Measurements from ENCODE around the gene PIM1. TPM values are rescaled to one million over a fixed set of nuclear protein-coding genes. Genes with fewer than 3 reads are reported as not detected.

PIM1 gene
- total RNA-seq, 2 donors from 2014 or later, result 15.6 to 26.2 TPM

- Histone ChIP-seq H3K36me3 (no peaks in the 10 kb centered on the region), H3K9ac (ENCODE audit: low read depth in 2 of 2, low read length in 2 of 2) (no peak overlapping the region), H3K27me3 (no peaks in the 10 kb centered on the region), H3K9me3 (no peaks in the 10 kb centered on the region), H3K4me3 (no peak overlapping the region), H3K4me1 (no peaks in the 10 kb centered on the region), H3K27ac (no peak overlapping the region)
- TF ChIP-seq CTCF (IDR thresholded peaks at IDR 0.05), result no peak
- intact Hi-C loops (cut with DNase I), result no loop called here
- DNase-seq, result no peak
Measured at GRCh38 chr6:37218511-37218910, 48.6 kb downstream of the PIM1 start.

GRCh38 chr6:37221585-37222124 lies 51.7 kb downstream of the PIM1 start:
- no peaks in the 10 kb centered on the region for H3K36me3 ChIP-seq
- intact Hi-C loops (cut with DNase I), result no loop called here
- H3K27me3 ChIP-seq, result no peaks in the 10 kb centered on the region
- H3K27ac ChIP-seq, result peak overlapping the region; percentile 32
- TF ChIP-seq CTCF (IDR thresholded peaks at IDR 0.05), result no peak
- H3K4me1 ChIP-seq, result no peaks in the 10 kb centered on the region
- H3K9me3 ChIP-seq, result no peaks in the 10 kb centered on the region
- DNase-seq, result no peak
- peak overlapping the region; percentile 46 for H3K4me3 ChIP-seq
- H3K9ac ChIP-seq (ENCODE audit: low read depth in 2 of 2, low read length in 2 of 2), result peak overlapping the region in 1 of 2 donors; percentile 68

- intact Hi-C loops (cut with DNase I), result no loop called here
- Histone ChIP-seq H3K27ac (peak overlapping the region; percentile 32), H3K27me3 (no peaks in the 10 kb centered on the region), H3K9me3 (no peaks in the 10 kb centered on the region), H3K4me1 (no peaks in the 10 kb centered on the region), H3K36me3 (no peaks in the 10 kb centered on the region), H3K4me3 (peak overlapping the region; percentile 46), H3K9ac (ENCODE audit: low read depth in 2 of 2, low read length in 2 of 2) (peak overlapping the region; percentile 57 to 68)
- DNase-seq, result peak; percentile 86
- no peak for TF ChIP-seq CTCF (IDR thresholded peaks at IDR 0.05)
Measured at GRCh38 chr6:37222125-37222967, 52.4 kb downstream of the PIM1 start.

- no peaks in the 10 kb centered on the region for H3K27me3 ChIP-seq
- H3K4me3 ChIP-seq, result peak overlapping the region; percentile 46
- H3K27ac ChIP-seq, result peak overlapping the region; percentile 32
- no peaks in the 10 kb centered on the region for H3K9me3 ChIP-seq
- DNase-seq, result no peak
- H3K9ac ChIP-seq (ENCODE audit: low read depth in 2 of 2, low read length in 2 of 2), result peak overlapping the region in 1 of 2 donors; percentile 68
- no peaks in the 10 kb centered on the region for H3K4me1 ChIP-seq
- H3K36me3 ChIP-seq, result no peaks in the 10 kb centered on the region
- intact Hi-C loops (cut with DNase I), result no loop called here
- TF ChIP-seq CTCF (IDR thresholded peaks at IDR 0.05), result no peak
Measured at GRCh38 chr6:37222992-37223391, 53.0 kb downstream of the PIM1 start.

Other genes with a start within 250 kb of the PIM1 start
- gene PI16, start 215.4 kb upstream of the PIM1 start, total RNA-seq, result 1 to 10 TPM; 1.2 to 2.6 TPM
- gene MTCH1, start 184.0 kb upstream of the PIM1 start, total RNA-seq, result 100 to 1,000 TPM; 160 to 197 TPM
- gene FGD2, start 164.5 kb upstream of the PIM1 start, total RNA-seq, result 1 to 10 TPM; 3.6 to 3.8 TPM
- gene TBC1D22B, start 87.6 kb downstream of the PIM1 start, total RNA-seq, result 10 to 100 TPM; 13.3 to 15.2 TPM
- 1 to 10 TPM in 1 of 2 donors, under 1 TPM in 1; 0.62 to 1.2 TPM for gene TMEM217, start 88.0 kb downstream of the PIM1 start, total RNA-seq
- gene RNF8, start 183.8 kb downstream of the PIM1 start, total RNA-seq, result 10 to 100 TPM; 12.2 to 17.3 TPM